ENCODE data around the gene SERPINA5.

DNA sequence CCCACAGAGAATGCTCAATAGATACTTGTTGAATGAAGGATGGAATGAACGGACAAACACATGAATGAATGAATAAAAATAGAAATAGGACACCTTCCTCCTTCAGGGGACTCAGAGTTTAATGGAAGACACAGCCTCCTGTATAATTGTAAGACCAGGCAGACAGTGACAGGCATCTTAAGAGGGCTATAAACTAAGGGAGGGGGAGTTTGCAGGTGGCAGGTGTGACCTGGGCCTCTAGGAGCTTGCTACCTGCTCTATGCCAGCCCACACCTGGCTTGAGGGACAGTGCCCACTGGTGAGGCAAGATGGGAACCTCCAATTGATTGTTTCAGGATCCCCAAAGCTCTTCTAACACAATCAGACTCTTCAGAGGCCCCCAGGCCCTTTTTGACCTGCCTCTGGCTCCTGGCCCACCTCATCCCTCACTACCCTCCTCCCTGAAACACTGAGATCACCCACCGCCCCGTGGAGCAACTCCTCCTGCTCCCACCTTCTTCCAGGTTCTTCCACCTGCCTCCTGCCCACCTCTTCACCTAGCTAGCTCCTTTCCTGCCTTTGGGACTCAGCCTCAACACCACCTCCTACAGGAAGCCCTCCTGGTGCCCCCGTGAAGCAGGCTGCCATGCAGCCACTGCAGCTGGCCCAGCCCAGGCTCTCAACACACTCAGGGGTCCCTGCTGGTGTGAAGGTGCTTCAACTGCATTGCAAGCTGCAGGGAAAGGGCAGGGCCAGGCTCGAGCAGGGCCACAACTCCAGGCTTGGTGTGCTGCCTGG is 40.3 kb downstream of the SERPINA5 start:
- no peak for TF ChIP-seq EZH2 (IDR thresholded peaks at IDR 0.05; ENCODE audit: borderline replicate concordance, low read length)
- TF ChIP-seq, protein P1, sequence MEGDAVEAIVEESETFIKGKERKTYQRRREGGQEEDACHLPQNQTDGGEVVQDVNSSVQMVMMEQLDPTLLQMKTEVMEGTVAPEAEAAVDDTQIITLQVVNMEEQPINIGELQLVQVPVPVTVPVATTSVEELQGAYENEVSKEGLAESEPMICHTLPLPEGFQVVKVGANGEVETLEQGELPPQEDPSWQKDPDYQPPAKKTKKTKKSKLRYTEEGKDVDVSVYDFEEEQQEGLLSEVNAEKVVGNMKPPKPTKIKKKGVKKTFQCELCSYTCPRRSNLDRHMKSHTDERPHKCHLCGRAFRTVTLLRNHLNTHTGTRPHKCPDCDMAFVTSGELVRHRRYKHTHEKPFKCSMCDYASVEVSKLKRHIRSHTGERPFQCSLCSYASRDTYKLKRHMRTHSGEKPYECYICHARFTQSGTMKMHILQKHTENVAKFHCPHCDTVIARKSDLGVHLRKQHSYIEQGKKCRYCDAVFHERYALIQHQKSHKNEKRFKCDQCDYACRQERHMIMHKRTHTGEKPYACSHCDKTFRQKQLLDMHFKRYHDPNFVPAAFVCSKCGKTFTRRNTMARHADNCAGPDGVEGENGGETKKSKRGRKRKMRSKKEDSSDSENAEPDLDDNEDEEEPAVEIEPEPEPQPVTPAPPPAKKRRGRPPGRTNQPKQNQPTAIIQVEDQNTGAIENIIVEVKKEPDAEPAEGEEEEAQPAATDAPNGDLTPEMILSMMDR (conservative IDR thresholded peaks at IDR 0.05 in 1 of 2, IDR thresholded peaks at IDR 0.05 in 1 of 2; ENCODE audit: extremely low read depth in 1 of 2, insufficient read depth in 1 of 2, low read depth in 1 of 2, low read length in 2 of 2) = no peak

All from mammary epithelial cell (primary cell).